GM18861 (cell line): ENCODE measurements around the gene GCNA.

ENCODE experiments used
- ATAC-seq: cut with Tn5 transposase; IDR thresholded peaks from one replicate; pipeline ENCODE4 v1.9.1; 2021; ENCODE audit not compliant: unreplicated experiment

GCNA gene

DNA sequence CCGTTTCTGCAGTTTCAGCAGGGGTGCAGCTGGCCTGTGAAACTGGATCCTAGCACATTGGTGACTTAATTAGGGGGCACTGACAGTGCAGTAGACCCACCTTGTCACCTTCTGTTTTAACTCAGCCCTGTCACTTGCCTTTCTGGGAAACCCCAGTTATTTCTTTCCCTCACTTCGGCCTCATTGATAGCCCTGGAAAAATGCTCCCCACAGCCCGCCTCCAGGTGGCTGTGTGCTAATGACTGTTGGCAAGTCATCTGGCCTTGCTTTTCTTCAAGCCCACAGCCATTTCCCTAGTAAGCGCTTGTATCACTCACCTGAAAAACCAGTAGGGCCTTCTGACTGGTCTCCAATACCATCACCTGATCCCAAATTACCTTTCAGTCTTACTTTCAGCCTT lies 36.8 kb downstream of the GCNA start:
- no peak for ATAC-seq

DNA sequence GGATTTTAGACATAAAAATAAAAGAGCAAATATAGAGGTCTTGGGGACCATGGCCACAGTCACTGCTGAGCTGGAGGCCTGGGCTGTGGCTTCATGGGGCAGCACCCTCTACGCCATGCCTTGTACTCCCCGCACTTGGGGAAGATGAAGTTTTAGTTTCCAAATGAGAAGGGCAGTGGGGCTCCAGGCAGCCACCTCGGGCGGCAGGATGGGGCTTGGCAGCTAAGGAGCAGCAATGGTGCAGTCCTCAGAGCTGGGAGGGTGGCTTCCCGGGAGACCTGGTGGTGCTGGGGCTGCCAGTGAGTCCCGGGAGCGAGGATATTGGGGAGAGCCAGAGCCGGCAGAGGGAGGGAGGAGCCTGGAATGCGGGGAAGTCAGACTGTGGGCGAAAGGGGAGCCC lies 37.7 kb downstream of the GCNA start:
- no peak for ATAC-seq

DNA sequence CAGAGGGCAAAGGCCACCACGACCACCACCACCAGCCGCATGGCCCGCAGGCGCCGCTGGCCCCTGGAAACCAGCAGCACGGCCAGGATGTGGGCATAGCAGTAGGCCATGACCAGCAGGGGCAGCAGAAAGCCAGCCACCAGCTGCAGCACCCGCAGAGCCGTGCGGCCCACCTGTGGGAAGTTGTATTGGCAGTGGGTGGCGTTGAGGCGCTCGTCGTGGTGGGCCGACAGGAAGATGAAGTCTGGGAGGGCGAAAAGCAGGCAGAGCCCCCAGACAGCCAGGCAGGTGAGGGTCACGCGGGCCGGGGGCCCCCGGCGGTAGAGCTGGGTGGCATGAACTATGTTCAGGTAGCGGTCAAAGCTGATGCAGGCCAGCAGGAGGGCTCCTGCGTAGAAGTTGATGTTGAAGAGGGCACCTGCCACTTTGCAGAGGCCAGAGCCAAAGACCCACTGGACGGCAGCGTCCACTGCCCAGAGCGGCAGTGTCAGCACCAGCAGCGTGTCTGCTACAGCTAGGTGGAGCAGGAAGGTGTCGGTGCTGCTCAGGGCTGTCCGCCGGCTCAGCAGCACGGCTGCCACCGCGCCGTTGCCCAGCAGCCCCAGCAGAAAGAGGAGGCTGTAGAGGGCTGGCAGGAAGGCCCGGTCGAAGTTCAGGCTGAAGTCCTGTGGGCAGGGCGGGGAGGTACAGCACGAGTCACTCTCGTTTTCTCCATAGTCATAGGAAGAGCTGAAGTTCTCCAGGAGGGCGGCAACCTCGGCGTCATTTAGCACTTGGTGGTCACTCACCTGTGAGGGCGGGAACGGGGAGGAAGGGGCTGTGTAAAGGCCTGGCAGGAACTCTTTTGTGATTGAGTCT lies 38.7 kb downstream of the GCNA start:
- no peak for ATAC-seq

DNA sequence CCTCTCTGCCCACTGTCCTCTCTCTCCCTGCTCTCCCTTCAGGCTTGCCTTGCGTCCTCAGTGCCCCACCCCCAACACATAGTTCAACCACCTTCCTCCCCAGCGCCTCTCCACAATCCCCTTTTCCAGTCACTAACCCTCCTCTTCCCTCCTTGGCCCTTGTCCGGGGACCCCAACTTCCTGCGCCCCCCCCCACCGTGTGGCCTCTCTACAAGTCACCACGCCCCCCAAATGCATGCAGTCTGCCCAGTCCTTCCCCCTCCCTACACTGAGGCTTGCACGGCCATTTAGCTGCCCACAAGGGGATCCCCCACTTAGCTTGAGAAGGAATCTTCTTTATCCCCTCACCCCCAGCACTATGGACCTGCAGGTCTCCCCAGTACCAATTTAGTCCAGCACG lies 39.5 kb downstream of the GCNA start:
- ATAC-seq = no peak

DNA sequence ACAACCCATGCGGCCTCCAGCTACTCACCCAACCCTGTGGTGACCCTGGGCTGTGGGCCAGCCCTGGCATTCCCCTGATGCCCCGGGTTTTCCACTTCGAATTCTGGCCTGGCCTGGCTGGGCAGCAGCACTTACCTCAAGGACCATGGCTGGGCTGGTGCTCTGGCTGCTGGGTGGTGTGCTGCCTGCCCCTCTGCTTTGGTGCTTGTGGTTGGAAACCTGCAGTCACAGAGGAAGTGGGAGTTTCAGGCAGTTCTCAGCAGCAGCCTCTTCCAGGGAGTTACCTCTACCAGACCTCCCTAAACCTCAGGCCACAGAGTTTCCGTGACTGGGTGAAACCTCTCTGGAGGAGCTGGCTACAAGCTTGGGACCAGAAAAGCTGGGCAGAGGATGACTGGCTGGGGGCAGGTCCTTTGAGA lies 40.1 kb downstream of the GCNA start, which contains the start of gene CXCR3:
Gene CXCR3 (minus strand): TSS at position 209 of the 419 bp plus-strand sequence. CDS start 62 bp downstream, at position 147.
- peak; percentile 50 for ATAC-seq

DNA sequence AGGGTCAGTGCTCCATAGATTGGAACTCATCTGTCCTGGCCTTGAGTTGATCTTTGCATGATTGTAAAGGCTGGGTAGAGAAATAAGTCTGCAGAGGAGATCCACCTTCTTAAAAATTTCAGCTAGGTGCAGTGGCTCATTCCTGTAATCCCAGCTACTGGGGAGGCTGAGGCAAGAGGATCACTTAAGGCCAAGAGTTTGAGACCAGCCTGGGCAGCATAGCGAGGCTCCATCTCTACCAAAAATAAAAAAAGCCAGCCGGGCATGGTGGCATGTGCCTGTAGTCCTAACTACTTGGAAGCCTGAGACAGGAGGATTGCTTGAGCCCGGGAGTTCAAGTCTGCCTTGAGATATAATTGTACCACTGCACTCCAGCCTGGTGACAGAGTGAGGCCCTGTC lies 40.5 kb downstream of the GCNA start:
- no peak for ATAC-seq

DNA sequence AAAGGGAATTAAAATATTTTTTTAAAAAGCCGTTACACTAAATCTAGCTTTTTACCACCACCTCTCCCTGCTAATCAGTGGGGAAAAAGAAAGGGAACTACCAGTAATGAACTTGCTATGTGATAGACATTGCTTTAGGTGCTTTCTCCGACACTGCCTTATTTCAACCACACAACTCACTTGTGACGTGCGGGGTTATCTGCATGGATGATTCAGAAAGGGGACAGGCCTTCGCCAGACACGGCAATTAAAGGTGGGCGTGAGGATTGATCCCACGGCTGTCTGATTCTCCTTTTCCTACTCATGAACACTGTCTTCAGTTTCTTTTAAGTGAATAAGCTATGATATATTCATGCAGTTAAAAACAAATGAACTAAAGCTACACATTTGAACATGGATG lies 41.0 kb downstream of the GCNA start:
- no peak for ATAC-seq

DNA sequence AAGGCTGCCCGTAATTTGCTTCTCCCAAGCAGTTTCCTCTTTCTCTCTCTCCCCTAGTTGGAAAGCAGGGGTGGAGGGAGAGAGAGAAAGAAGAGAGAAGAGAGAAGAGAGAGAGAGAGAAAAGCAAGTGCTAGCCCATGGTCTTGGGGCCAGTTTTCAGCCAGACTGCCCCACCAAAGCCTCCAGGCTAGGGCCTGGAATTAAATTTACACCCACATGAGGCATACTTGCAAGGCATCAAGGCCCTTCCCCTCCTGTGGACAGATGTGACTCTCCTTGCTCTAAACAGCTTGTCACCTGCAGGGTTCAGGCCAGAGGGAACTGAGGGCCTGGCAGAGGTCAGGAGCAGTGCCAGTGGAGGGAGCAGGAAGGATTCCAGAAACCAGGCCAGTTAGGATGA lies 41.7 kb downstream of the GCNA start:
- no peak for ATAC-seq

DNA sequence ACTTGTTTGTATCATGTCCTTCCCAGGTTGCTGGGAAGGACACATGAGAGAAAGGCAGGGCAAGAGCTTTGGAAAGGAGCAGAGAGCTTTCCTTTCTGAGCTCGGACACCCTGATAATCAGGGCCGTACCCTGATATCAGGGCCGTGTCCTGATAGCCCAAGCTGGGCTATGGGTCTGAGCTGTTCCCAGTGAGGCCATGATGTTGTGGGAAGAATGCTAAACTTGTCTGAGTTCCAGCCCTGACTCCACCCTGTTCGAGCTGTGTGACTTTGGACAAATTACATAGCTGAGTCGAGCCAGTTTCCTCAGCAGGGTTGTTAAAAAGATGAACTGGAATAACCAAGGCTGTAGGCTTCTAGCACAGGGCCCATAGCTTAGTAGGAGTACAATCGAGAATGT lies 43.4 kb downstream of the GCNA start:
- no peak for ATAC-seq

DNA sequence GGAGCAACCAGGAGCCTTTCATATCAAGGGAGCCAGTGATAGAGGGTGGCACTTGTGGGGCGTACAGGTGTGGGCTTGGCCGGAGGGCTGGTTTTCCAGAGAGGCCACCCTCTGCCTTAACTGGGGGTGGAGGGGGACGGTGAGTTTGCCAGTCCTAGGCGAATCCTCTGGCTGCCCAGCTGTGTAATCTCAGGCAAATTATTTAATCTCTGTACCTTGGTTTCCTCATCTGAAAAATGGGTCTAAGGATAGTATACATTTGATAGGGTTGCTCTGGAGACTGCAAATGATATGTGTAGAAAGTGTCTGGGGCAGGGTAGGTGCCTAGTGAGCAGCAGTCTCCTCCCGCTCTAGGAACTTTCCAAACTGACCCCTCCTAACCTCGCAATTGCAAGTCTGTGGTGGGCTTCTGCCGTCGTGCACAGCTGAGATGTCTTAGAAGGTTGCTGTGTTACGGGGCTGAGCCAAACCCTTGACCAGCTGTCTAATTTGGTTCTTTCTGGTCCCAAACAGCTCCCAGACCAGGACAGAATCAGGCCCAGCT lies 43.9 kb downstream of the GCNA start:
- no peak for ATAC-seq

DNA sequence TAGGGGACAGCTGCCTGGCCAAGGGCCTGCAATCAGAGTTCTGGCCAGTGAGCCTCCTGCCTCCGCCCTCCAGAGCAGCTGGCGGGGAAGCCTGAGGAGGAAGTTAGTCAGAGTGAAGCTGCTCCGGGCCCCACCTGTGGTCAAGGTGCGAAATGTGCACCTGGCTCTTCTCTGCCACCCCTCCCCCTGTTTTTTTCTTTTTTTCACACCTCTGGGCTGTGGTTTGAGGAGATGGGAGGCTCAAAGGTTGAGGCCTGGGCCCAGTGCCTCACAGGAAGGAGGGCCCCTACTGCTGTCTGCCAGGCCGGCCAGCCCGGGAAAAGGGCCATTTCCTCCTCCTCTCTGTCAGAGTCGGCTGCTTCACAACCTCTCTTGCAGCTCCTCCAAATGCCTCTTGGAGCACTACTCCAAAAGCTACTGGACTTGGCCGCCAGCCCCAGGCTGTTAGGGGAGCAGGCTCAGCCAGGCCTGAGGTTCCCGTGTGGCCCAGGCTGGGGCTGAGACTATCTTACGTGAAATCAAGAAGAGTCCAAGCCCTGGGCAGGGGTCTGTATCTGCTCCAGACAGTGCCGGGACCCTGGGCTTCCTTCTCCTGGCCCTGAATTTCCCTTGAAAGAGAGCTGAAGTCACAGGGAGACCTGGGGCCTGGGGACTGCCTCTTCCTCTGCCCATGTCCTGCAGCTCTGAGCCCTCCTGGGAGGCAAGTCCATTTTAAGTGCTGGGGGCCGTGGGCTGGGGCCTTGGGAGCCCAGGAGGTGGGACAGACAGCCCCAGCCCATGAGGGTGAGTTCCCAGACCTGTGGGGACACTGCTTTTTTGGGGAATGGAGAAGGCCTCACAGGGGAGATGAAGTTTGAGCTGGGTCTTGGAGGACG lies 44.6 kb downstream of the GCNA start:
- no peak for ATAC-seq

DNA sequence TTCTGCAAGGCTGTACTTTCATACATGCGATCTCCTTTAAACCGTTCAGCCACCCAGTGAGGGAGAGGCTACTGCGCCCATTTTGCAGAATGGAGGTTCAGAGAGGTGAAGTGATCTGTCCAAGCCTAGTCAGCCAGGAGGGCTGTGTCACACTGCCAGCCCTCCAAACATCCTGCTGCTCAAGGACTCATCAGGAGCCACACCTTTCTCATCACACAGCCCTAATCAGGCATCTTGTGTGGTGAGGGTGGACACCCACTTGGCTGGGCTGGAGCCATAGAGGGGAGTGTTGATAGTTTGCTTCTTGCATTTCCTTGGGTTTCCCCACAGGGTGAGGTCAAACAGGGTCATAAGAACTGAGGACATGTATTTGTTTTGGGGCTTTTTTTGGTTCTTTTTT lies 45.5 kb downstream of the GCNA start:
- no peak for ATAC-seq

DNA sequence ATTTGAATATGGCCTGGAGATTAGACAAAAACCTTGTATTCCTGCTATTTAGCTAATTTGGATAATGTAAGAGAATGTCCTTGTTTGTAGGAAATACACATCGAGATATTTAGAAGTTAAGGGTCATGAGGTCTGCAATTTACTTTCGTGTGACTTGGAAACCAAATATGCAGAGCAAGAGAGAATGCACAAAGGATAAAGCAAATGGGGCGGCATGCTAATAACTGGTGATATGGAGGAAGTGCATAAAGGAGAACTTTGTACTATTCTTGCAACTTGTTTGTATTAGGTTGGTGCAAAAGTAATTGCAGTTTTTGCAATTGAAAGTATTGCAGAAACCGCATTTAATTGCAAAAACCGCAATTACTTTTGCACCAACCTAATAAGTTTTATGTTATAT lies 47.2 kb downstream of the GCNA start:
- no peak for ATAC-seq

DNA sequence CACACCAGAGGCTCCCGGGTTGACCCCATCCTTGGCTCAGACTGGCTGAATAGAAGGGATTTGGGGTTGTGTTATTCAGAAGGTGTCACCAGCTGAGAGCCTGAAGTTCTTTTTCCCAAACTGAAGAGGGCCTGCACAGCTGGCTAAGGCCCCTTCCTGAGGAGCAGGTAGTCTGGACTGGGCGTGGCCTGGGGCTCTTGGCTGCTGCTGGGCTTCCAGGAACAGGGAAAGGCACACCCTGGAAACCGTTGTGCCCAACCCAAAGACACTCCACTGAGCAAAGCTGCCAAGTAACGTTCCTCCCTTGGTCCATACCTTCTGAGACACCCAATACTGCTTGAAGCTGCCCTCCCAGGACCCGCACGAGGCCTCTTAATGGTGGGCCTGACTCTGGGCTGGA lies 48.3 kb downstream of the GCNA start:
- ATAC-seq = no peak

DNA sequence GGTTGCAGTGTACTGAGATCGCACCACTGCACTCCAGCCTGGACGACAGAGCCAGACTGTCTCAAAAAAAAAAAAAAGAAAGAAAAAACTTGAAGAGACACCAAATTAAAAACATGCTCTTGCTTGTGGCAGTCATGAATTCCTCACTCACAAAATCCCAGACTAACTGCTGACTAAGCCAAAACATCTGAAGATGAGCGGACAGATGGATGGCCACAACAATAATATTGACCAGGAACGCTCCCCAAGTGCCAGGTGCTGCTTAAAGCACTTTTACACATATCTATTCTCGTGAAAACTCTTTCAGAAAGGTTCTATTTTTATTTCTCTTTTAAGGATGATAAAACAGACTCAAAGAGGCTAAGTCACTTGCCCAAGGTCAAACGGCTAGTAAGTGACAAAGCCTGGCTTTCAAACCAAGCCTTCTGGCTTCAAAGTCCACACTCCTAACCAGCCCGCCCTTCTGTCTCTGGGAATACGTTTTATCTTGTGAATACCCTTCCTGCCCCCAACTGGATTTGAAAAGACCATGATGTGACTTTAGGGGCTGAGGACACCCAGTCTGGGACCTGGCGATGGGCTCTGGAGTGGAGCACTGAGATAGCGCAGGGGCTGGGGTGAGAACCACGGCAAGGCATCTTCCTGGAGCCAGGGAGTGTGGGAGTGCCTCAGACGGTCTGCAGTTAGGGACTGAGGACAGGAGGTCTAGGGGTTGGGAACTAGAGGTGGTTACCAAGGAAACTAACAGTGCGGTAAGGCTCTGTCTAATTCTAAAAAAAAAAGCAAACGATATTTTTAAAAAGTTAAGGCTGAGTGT lies 49.6 kb downstream of the GCNA start:
- no peak for ATAC-seq

DNA sequence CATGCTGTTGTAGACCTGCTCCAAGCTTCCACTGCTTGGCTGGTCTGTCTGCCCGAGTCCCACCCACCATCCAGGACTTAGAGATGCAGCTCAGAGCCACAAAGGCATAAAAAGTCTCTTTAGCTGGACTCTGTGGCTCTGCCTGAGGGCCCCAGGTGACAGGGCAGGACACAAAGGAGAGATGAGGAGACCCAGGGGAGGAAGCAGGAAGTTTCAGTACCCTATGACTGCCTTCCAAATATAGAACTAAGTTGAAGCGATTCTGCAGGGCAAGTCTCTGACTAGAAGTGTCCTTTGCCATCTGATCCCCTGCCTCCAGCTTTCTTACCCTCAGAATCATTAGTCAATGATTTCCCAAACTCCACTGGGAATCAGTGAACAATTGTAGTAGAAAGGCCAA lies 51.2 kb downstream of the GCNA start:
- peak; percentile 33 for ATAC-seq

DNA sequence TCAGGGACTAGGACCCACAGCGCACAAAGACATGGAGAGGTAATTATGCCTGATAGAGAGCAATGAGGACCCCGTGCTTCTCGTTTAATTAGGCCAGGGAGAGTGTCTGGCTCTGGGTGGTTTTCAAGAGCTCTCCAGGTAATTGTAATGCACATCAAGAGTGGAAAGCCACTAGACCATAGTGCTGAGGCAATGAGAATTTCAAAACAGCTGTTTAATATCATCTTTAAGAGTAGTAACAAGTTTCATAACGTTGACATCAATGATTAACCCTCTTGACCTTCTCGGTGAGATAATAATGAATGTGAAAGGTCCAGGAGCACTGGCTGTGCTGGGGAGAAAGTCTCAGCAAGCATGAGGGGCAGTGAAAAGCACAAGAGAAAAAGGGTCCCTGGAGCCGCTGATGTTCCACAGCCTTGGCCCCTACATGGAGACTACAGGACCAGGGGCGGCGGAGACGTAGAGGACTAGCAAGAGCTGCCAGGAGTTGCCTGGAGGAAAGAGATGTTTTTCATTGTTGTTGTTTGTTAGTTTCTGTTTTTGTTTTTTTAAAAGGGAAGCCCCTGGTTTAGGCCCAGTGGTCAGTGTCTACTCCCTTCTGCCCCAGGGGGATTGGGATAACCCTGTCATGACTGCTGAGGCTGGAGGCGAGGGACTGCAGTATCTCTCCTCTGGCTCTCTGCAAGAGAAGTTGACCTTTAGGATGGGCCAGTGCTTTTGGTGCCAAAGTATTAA lies 54.9 kb downstream of the GCNA start:
- ATAC-seq = peak; percentile 61

DNA sequence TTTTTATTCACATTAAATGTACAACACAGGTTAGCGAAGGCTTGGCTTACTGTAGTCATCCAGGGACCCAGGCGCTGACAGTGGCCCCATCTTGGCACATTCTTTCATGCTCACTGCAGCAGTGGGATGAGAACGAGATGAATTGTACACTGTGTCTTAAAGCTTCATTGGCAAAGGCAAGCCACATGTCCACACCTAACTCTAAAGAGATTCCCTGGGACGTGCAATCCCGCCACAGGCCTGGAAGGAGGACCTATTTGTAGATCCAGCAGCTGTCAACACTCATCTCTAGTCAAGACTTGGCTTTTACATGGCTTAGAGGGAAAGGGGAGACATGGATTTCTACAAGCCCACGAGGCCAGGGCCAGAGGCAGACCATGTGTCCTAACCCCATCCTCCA lies 56.1 kb downstream of the GCNA start:
- no peak for ATAC-seq

DNA sequence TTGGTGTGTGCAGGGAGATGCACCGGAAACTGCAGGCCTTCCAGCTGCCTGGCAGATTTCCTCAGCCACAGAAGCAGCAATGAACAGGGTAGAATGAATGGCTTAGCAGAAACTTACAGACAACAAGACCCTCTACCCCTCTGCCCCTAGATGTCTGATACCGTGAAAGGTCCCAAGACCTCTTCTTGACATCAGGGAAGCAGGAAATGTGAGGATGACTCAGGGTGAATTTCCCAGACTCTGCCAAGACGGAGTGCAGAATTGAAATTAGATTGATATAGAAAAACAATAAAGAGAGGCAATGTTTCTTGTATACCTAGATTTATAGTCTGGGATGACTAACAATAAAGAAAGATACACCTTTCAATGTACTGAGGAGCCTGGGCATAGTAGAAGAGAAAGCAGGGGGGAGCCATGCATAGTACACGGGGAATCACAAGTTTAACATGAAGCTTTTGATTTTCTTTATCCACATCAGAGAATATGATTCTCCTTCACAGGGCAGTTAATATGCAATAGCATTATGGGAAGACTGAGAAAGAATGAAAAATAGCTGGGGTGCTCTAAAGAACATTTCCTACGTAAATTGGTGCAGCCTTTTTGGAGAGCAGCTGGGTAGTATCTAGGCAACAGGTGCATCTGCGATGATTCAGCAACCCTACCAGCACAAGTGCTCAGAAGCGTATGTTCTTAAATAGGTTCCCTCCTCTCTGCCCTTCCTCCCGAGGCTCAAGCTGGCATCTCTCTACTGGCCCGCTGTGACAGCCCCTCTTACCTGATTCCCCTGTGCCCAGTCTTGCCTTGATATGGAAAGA lies 58.4 kb downstream of the GCNA start:
- ATAC-seq = no peak
